Endothelial cell of coronary artery (primary cell): ENCODE results near the gene PDHA1. TPM values are rescaled to one million over a fixed set of nuclear protein-coding genes. Genes with fewer than 3 reads are reported as not detected.

ENCODE experiments used
- total RNA-seq: library from RNA; depleted of rRNA; stranded (reverse); fragments of >200 nt; gene quantifications from 2 replicates; pipeline ENCODE4 v1.2.3, GENCODE V29; 2014

The PDHA1 gene
- total RNA-seq: 102 and 124 TPM in 2 replicates

DNA sequence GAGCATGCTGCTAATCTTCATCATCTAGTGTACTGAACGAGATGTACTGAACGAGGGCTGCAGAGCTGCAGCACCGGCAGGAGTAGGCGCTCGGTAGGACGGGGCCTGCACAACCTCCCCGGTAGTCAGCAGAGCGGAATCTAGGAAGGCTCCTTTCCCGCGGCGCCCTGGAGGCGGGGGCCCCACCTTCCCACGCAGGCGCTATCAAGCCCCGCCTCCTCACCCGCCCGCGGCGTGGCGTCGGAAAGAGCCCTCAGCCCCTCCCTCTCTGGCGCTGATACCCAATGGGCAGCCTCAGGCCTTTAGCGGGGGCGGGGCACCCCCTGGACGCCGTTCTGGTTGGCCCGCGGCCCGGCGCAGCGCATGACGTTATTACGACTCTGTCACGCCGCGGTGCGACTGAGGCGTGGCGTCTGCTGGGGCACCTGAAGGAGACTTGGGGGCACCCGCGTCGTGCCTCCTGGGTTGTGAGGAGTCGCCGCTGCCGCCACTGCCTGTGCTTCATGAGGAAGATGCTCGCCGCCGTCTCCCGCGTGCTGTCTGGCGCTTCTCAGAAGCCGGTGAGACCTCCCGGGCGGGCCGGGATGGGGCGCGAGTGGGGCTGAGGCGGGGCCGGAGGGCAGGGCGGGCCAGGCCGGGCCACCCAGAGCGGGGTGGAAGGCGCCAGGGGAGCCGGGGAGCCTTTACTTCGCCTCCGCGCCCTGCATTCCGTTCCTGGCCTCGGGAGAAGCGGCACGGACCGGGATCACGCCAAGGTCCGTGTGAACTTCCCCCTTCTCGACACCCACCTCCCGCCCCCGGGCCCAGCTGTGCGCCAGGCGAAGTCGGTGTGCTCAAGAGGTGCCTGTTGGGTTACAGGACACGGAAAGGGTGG lies at the start of gene PDHA1:
Gene PDHA1 (plus strand): TSS at position 393 of the 874 bp plus-strand sequence. CDS start 111 bp downstream, at position 504.

Other genes starting within 250 kb of the PDHA1 start
- gene ADGRG2, start 221.5 kb upstream of the PDHA1 start, total RNA-seq: 0.09 TPM in 1 of 2 replicates, not detected in the other
- gene MAP3K15, start 171.6 kb downstream of the PDHA1 start, total RNA-seq: 0.09 TPM in 2 replicates